Bone marrow (tissue), 2 donors: ENCODE results near the gene VAV3.
"Not testable (repeated sequence)": the region's sequence is repeated elsewhere in the genome, so short reads cannot be mapped to it uniquely, and the experiment has no call there.

ENCODE experiments used
- DNase-seq, 2 donors: peaks; one replicate each; lab custom pipeline; 2025; lab: John Stamatoyannopoulos, UW

VAV3 gene

GRCh38 chr1:107683191-107683657 lies 281.8 kb downstream of the VAV3 start:
- no peak for DNase-seq

DNA sequence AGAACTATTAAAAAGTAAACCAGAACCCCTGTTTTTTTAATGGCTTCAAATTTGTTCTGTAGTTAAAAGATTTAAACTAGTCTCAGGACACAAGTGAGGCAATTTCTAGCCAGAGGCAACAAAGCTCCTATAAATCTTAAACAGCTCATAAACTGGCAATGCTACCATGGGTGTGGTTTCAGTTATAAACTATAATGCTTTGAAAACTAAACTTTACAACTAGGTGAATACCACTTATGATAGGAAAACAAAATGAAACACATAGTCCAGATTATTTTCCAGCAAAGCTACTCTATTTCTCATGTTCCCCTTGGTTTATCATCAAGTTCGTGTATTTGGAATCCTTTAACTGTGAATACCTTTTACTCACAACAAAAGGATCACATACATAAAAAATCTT lies 282.5 kb downstream of the VAV3 start:
- DNase-seq, result no peak

- DNase-seq, result no peak
Measured at GRCh38 chr1:107681001-107681479, 283.9 kb downstream of the VAV3 start.

DNA sequence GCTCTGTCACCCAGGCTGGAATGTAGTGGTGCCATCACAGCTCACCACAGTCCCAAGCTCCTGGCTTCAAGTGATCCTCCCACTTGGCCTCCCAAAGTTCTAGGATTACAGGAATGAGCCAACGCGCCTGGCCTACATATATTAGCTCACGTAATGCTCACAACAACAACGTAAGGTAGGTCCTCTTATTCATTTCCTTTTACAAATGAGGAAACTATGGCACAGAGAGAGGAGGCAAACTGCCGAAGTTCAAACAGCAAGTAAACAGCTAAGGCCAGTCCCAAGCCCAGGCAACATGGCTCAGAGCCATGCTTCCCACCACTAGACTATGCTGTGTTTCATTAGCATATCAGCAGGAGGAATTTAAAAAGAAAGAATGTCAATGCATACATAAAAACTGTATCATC lies 284.4 kb downstream of the VAV3 start:
- DNase-seq, result no peak

DNA sequence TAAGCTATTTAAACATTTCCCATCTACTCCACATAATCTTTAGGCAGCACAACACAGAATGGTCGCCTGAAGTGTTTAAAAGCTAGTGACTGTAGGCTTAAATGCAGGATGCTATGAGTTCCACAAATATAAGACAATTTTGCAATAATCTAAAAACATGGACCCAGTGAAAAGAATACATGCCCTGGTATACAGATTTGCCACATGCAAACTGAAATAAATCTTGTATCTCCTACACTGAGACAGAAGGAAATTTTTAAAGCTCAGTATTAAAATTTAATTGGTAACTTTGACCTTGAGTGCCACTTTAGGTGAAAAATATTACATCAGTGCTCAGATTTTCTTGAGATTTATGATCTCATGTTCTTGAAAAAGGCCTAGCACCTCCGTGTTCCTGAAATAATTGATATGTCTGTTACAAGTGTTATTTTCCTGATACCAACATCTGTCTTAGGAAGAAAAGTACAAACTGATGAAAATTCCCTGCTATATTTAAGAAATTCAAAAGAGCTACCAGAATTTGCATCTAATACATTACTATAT lies 285.5 kb downstream of the VAV3 start:
- DNase-seq, result no peak

DNA sequence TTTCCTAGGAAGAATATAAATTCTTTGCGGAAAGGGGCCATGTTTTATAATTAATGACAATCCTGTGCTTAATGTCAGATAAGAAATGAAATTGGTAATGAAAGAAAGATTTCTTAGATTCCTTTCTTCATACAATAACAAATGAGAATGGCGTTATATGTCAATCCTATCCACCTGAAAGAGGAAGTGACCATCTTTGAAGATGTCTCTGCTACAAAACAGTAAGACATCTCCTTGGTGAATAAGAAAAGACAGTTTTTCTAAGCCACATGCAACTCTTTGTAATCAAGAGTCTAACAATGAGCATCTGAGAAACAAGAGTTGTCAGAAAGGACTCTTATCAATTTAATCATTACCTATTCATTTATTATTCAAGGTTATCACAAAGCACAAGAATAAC lies 286.0 kb downstream of the VAV3 start:
- DNase-seq, result no peak

DNA sequence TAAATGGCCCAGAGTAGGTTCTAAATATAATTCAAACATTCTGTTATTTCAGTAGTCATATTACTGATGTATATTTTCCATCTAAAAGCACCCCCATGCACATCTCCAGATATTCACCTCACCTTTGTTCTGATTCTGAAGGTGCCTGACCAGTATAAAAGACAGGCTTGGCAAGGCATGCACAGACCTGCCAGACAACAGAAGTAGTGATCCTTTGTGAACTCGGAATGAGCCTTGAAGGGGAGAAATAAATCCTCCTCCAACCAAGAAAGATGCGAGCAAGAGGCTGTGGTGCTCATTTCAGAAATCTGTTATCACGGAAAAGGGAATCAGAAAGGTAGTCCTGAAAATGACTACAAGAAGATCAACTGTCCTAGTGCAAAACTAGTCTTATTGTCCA lies 287.3 kb downstream of the VAV3 start:
- DNase-seq, result no peak

DNA sequence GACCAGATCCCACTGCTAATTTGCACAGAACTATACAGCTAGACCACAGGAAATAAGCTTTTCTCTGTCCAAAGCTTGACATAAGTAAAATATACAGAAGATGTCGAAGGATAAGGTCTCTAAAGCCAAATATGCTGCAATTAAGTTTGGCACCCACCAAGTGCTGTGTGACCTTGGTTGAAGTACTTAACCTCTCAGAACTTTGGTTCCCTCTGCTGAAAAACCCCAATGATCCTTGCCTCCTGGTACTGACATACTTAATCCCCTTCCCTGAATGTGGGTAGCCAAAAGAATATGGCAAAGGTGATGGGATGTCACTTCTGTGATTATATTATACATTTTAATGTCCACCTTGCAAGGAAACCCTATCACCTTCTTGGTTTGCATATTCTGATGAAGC lies 290.5 kb downstream of the VAV3 start:
- no peak for DNase-seq

DNA sequence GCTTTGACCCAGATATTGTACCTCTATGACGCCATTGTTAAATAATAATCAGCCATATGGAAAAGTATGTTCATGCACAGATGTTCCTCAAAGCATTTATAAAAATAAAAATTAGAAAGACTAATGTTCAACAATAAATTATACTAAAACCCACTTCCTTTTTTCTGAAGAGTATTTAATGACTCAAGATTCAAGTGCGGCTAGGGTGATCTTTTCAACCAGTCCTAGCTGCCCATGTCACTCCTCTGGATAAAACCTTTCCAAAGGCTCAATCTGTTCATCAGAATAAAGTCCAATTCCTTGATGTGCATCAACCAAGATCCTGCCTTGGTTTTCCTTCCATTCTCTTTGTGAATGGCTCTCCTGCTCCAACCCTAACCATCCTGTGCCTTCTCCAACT lies 292.0 kb downstream of the VAV3 start:
- DNase-seq, result no peak

- DNase-seq, result no peak
Measured at GRCh38 chr1:107670397-107671040, 294.5 kb downstream of the VAV3 start.

- no peak for DNase-seq
Measured at GRCh38 chr1:107669996-107670395, 295.0 kb downstream of the VAV3 start.

GRCh38 chr1:107668762-107669161 lies 296.2 kb downstream of the VAV3 start:
- DNase-seq, result no peak

DNA sequence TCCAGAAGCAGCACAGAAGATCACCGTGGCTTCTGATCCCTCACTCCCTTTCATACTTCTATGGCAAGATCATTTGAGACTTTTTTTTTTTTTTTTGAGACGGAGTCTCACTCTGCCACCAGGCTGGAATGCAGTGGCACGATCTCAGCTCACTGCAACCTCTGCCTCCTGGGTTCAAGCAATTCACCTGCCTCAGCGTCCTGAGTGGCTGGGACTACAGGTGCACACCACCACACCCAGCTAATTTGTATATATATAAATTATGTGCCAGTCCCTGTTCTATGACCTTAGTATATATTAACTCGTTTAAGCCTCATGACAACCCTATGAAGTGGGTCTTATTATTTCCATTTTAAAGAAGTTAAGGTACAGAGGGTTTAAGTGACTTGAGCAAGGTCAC lies 298.5 kb downstream of the VAV3 start:
- DNase-seq, result no peak

- DNase-seq, result no peak
Measured at GRCh38 chr1:107664982-107665925, 299.7 kb downstream of the VAV3 start.

- DNase-seq, result no peak
Measured at GRCh38 chr1:107662971-107663370, 302.0 kb downstream of the VAV3 start.

- DNase-seq, result no peak
Measured at GRCh38 chr1:107661158-107661557, 303.8 kb downstream of the VAV3 start.

DNA sequence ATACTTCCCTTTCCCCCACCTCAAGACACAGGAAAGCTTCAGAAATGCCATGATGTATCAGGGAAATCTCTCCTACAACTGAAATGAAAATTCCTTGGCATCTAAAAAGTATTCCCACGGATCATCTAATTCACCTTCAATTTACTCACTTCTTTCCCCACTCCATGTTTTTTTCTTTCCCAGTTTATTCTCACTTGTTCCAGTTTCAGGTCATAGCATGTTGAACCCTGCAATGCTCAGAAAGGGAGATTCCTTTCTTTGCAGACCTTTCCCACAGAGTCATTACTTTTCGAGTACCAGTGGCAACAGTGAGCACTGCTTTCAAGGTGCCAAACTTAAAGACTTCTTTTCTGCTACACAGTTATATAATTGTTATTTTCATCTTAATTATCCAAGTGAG lies 305.0 kb downstream of the VAV3 start:
- DNase-seq, result no peak

- DNase-seq, result no peak
Measured at GRCh38 chr1:107657356-107657755, 307.6 kb downstream of the VAV3 start.

- DNase-seq, result no peak
Measured at GRCh38 chr1:107653765-107654164, 311.2 kb downstream of the VAV3 start.

- DNase-seq, result no peak
Measured at GRCh38 chr1:107653005-107653404, 312.0 kb downstream of the VAV3 start.

GRCh38 chr1:107650825-107651224 lies 314.2 kb downstream of the VAV3 start:
- not testable (repeated sequence) for DNase-seq

DNA sequence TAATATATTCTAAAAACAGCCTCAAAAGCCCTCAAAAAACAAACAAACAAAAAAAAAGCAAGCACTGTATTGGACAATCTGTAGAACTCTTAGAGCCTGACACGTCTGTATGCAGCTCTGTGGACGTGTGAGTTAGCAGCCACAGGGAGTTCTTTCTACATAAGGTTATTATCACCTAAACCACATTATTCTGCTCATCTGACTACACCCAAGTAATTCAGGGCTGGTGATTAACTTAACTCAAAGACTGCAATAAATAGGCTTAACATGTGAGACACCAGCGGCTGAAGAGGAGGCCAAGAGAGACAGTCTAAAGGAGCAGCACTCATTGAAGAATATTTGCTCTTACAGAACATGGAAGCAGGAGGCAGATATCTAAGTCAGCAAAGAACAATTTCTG lies 316.0 kb downstream of the VAV3 start:
- DNase-seq, result no peak

- no peak for DNase-seq
Measured at GRCh38 chr1:107648071-107648470, 316.9 kb downstream of the VAV3 start.
